Activated T-helper 1 cell treated with anti-CD3 and anti-CD28 coated beads, Interleukin-12 subunit alpha, Interleukin-12 subunit beta, Interleukin-2, Interleukin-4 antibody, amounts not matched to agents 30 ng/mL and 10 ng/mL and 1 ng/mL, durations not matched to agents 14 hours and 24 hours and 36 hours (primary cell): ENCODE data around the gene NR2F2. TPM values are rescaled to one million over a fixed set of nuclear protein-coding genes. Genes with fewer than 3 reads are reported as not detected.

Experiments used
- DNase-seq: peaks from one replicate; pipeline ENCODE4 v3.0.0; 2021; ENCODE audit warnings: low spot score
- H3K27ac Mint-ChIP-seq: one replicate; pipeline ENCODE4 v1.8.0; 2021; ENCODE audit warnings: mild to moderate bottlenecking, mixed read lengths
- H3K27me3 Mint-ChIP-seq: one replicate; pipeline ENCODE4 v1.8.0; 2022; ENCODE audit warnings: mild to moderate bottlenecking, moderate library complexity, mixed read lengths; ENCODE audit not compliant: insufficient read depth
- H3K36me3 Mint-ChIP-seq: one replicate; pipeline ENCODE4 v1.8.0; 2021; ENCODE audit warnings: low read depth, mixed read lengths
- H3K4me1 Mint-ChIP-seq: one replicate; pipeline ENCODE4 v1.8.0; 2021; ENCODE audit warnings: low read depth, mixed read lengths
- H3K4me3 Mint-ChIP-seq: one replicate; pipeline ENCODE4 v1.8.0; 2021; ENCODE audit warnings: mild to moderate bottlenecking, moderate library complexity, mixed read lengths
- H3K9me3 Mint-ChIP-seq: one replicate; pipeline ENCODE4 v1.8.0; 2021; ENCODE audit warnings: mixed read lengths
- intact Hi-C: fragments of 100-400 bp; cut with micrococcal nuclease; formaldehyde crosslinking; loops from one replicate; pipeline ENCODE4 v1.15.1; 2024
- total RNA-seq: library from RNA; stranded (reverse); gene quantifications from 2 replicates; pipeline ENCODE4 v1.2.3, GENCODE V29; 2022

NR2F2 gene
- total RNA-seq, 1 donor from 2014 or later: not detected

DNA sequence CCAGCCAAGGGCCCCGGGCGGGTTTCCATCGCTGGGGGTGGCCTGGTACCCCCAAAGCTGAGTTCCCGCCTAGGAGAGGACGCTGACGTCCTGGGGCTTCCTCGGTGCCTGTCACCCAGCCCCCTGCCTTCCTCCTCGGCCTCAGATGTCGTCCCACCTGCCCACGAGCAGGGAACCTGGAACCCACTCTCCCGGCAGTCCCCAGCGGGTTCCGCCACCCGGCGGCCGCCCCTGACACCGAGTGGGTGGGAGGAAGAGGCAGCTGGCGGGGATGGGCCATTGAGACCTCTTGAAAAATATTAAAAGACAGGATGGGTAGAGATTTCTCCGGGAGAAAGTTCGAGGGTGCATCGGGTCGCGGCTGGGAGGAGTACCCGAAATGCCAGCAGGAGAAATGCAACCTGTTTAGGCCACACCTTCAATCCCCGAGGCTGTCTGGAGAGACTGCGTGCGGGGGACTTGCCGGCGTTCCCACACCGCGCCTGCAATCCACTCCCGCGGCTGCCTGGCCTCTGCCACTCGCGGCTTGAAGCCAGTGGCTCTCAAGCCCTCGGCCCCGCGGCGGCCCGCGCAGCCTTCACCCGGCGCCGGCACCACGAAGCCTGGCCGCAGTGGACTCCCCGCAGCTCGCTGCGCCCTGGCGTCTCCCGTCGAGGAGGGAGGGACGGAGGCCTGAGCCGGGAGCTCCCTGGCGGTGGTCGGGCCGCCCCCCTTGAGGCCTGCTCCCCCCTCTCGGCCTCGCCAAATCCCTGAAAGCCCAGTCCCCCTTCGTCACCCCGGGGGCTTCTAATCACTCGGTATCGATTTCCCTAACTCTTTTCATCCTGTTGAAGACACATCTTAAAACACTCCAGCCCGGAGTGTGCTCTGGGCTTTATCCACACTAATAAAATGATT, 8.6 kb upstream of the NR2F2 start:
- Mint-ChIP-seq H3K4me1 (peaks cover 3% of the 10 kb centered on the region), H3K9me3 (no peaks in the 10 kb centered on the region), H3K36me3 (no peaks in the 10 kb centered on the region), H3K4me3 (no peak overlapping the region), H3K27me3 (peaks cover 68% of the 10 kb centered on the region), H3K27ac (no peak overlapping the region)
- intact Hi-C loops: loop anchor here (10.0 kb wide), 2 partner anchors 923 to 1297 kb away; no protein-coding TSS in a partner anchor
- no peak for DNase-seq

GRCh38 chr15:96322536-96323318, 7.8 kb upstream of the NR2F2 start:
- Mint-ChIP-seq H3K27ac (no peak overlapping the region), H3K9me3 (no peaks in the 10 kb centered on the region), H3K27me3 (peaks cover 72% of the 10 kb centered on the region), H3K4me1 (peaks cover 5% of the 10 kb centered on the region), H3K4me3 (no peak overlapping the region), H3K36me3 (no peaks in the 10 kb centered on the region)
- intact Hi-C loops: loop anchor here (10.0 kb wide), 2 partner anchors 922 to 1298 kb away; no protein-coding TSS in a partner anchor
- DNase-seq: no peak

GRCh38 chr15:96323319-96324145, 7.0 kb upstream of the NR2F2 start:
- Mint-ChIP-seq H3K27me3 (peaks cover 76% of the 10 kb centered on the region), H3K36me3 (no peaks in the 10 kb centered on the region), H3K4me3 (no peak overlapping the region), H3K27ac (no peak overlapping the region), H3K9me3 (no peaks in the 10 kb centered on the region), H3K4me1 (peaks cover 5% of the 10 kb centered on the region)
- intact Hi-C loops: loop anchor here (10.0 kb wide), 2 partner anchors 921 to 1299 kb away; no protein-coding TSS in a partner anchor
- DNase-seq: no peak

DNA sequence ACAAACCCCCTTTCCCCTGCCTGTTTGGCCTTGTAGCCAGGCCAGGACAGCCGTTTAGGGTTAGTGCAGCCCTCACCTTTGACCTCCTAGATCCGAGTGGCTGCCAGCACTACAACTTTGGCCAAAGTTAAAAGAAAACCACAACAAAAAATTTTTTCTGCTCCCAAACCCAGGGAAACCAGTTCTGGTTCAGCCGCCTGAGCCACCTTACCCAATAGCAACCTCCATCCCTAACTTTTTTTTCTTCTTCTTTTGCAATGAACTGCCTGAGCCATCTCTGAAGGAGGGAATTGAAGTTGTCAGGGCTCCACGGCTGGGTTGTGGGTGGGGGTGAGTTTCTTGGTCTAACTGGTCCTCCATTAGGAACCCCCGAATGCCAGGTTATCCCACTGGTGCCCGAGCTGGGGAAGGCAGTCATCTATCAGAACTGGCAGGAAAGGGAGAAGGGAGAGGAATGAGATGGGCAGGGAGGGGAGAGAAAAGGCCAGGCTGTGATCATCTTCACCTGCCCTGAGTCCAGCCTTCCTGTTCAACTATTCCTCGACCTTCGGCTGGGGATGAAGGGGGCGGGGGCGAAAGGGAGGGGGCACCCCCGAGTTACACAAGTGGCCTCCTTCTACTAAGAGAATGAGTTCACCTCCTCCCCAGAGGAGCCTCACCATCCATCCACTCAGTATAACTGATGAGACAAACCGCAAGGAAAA, 6.2 kb upstream of the NR2F2 start:
- Mint-ChIP-seq H3K9me3 (no peaks in the 10 kb centered on the region), H3K4me1 (peaks cover 5% of the 10 kb centered on the region), H3K27me3 (peaks cover 82% of the 10 kb centered on the region), H3K4me3 (no peak overlapping the region), H3K36me3 (no peaks in the 10 kb centered on the region), H3K27ac (no peak overlapping the region)
- intact Hi-C loops: loop anchor here (10.0 kb wide), 2 partner anchors 920 to 1300 kb away; no protein-coding TSS in a partner anchor
- no peak for DNase-seq

DNA sequence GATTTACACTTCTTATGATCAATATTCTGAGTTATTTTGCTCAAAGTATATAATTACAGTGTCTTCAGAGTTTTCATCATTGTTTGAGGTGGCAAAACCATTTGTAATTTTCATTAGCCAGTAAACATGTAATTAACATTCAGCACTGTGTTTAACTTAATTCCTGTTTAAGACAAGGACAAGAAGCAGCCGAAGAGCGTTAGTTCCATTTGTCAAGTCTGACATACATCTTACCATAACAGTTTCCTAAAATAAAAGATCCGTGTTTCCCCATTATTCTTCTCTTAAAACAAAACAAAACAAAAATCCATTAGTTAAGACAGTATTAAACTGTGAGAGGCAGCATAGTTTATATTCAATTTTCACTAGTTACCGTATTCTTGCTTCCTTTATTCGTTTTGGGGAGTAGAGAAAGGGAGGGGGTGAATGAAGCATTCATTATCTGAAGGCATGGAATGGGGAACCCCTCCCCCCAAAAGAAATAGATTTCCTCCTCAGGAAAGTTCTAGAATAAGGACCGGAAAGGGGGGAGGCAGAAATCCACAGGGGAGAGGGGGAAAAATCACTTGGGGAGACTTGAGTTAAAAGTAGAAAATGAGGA, 5.5 kb upstream of the NR2F2 start:
- no peaks in the 10 kb centered on the region for H3K9me3 Mint-ChIP-seq
- DNase-seq: no peak
- no peak overlapping the region for H3K4me3 Mint-ChIP-seq
- no peak overlapping the region for H3K27ac Mint-ChIP-seq
- H3K36me3 Mint-ChIP-seq: no peaks in the 10 kb centered on the region
- intact Hi-C loops: loop anchor here (5.0 to 10.0 kb wide), 4 partner anchors 87 to 1300 kb away; no protein-coding TSS in a partner anchor
- peaks cover 84% of the 10 kb centered on the region for H3K27me3 Mint-ChIP-seq
- H3K4me1 Mint-ChIP-seq: peaks cover 8% of the 10 kb centered on the region

DNA sequence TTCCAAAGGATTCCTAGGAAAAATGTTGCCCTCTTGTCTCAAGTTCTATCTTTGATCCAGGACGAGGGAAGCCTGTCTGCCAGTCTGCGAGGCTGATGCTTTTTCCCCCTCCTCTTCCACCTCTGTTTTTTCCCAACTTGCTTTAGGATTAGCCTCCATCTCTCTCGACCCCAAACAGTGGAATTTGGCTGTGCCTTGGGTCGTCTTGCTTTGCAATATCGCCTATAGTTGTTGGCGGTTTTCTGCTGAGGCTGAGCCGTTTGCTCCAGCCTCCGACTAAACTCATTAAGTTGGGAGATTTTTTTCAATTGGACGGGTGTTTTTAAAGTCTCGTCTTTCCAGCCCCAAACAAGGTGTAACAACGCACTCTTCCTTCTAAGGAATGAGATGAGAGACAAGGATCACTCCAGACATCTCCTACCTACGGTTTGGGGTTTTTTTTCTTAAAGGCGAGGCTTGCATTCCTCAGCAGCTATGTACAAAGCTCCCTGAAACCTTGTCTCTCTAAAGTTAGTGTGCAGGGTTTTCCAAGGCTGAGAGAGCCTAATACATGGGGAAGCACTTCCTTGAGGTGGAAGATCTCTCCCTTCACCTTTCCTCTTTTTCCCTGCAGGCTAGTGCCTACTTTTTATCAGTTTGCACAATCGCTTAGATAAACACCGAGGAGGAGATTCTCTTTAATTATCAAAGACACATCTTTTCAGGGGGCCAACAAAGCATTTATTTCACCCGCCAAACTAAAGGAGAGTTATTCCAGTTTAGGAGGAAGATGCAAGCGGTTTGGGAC, 4.8 kb upstream of the NR2F2 start:
- no peaks in the 10 kb centered on the region for H3K9me3 Mint-ChIP-seq
- no peak overlapping the region for H3K4me3 Mint-ChIP-seq
- intact Hi-C loops: loop anchor here (2.0 to 10.0 kb wide), 6 partner anchors 17 to 1419 kb away; no protein-coding TSS in a partner anchor
- no peak for DNase-seq
- no peak overlapping the region for H3K27ac Mint-ChIP-seq
- peaks cover 84% of the 10 kb centered on the region for H3K27me3 Mint-ChIP-seq
- H3K36me3 Mint-ChIP-seq: peaks cover under 1% of the 10 kb centered on the region
- H3K4me1 Mint-ChIP-seq: peaks cover 12% of the 10 kb centered on the region

DNA sequence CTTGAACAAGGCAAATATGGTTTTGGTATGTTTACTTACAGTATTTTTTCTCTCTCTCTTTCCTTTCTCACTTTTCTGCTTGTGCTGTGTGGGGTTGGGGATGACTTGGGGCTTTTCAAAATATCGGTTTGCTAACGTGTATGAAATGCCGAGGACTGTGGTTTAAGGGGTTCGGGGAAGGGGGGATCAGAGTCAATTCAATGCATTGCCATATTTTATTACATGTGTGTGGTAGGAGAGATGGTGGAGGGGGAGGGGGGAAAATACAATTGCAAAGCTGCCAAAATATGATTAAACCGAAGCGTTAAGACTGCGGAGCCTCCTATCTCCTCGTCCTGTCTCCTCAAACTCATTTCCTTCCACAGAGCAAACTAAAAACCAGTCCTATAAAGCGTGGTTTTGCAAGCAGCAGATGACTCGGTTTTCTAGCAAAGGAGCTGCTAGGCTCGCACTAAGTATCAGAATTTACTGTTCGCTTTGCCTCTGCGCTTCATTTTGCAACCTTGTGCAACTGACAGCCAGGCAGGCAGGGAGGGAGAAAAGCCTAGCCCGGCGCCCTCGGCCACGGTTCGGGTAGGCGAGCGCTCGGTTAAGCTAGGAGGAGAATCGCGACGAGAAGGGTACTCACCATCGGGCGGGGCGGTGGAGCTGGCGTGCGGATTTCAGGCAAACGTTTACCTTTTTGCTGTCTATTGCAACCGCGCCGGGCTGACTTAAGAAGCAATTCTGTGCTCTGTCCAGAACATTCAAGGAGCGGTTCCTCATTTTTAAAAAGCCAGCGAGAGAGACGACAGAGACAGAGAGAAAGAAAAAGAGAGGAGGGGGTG, 4.0 kb upstream of the NR2F2 start:
- H3K9me3 Mint-ChIP-seq: no peaks in the 10 kb centered on the region
- peak overlapping the region; percentile 47 for H3K4me3 Mint-ChIP-seq
- H3K27ac Mint-ChIP-seq: no peak overlapping the region
- no peak for DNase-seq
- peaks cover 82% of the 10 kb centered on the region for H3K27me3 Mint-ChIP-seq
- peaks cover 13% of the 10 kb centered on the region for H3K4me1 Mint-ChIP-seq
- H3K36me3 Mint-ChIP-seq: peaks cover 2% of the 10 kb centered on the region
- intact Hi-C loops: loop anchor here (2.0 to 10.0 kb wide), 6 partner anchors 16 to 1418 kb away; no protein-coding TSS in a partner anchor

DNA sequence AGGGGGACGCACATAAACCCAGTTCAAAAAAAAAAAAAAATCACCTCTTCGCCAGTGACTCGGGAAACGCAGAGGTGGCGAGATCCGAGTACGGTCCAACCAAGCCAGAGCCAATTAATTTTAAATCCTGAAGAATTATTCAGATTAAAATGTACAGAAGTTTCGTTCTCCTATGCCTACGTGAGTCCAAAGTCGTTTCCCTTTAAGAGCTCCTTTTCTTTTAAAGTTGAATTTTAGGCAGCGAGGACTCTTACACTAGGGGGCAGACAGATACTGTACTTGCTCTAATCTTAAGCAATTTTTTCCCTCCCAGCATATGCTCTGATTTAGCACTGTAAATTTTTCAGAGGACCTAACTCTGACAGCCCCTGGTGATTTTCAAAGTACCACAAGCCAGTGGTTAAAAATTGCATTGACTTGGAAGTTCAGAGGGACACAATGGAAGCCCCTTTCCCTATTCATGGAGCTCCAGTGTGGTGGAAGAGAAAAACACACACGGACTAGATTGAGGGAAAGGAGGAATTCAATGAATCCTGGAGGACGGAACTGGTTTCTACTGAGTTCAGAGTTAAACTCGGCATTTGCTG, 3.3 kb upstream of the NR2F2 start:
- Mint-ChIP-seq H3K4me3 (no peak overlapping the region), H3K9me3 (no peaks in the 10 kb centered on the region), H3K27ac (no peak overlapping the region), H3K27me3 (peaks cover 84% of the 10 kb centered on the region), H3K4me1 (peaks cover 13% of the 10 kb centered on the region), H3K36me3 (peaks cover 2% of the 10 kb centered on the region)
- intact Hi-C loops: loop anchor here (2.0 to 10.0 kb wide), 6 partner anchors 16 to 1418 kb away; no protein-coding TSS in a partner anchor
- no peak for DNase-seq

GRCh38 chr15:96328181-96328876, 2.2 kb upstream of the NR2F2 start:
- Mint-ChIP-seq H3K27me3 (peaks cover 86% of the 10 kb centered on the region), H3K9me3 (no peaks in the 10 kb centered on the region), H3K27ac (no peak overlapping the region), H3K4me3 (no peak overlapping the region), H3K4me1 (peaks cover 13% of the 10 kb centered on the region), H3K36me3 (peaks cover 2% of the 10 kb centered on the region)
- intact Hi-C loops: loop anchor here (5.0 to 10.0 kb wide), 4 partner anchors 84 to 1304 kb away; no protein-coding TSS in a partner anchor
- no peak for DNase-seq

GRCh38 chr15:96328877-96329195, 1.7 kb upstream of the NR2F2 start:
- Mint-ChIP-seq H3K27me3 (peaks cover 86% of the 10 kb centered on the region), H3K27ac (no peak overlapping the region), H3K36me3 (peaks cover 2% of the 10 kb centered on the region), H3K4me1 (peaks cover 13% of the 10 kb centered on the region), H3K4me3 (no peak overlapping the region), H3K9me3 (no peaks in the 10 kb centered on the region)
- intact Hi-C loops: loop anchor here (5.0 to 10.0 kb wide), 4 partner anchors 83 to 1304 kb away; no protein-coding TSS in a partner anchor
- no peak for DNase-seq
